Measurements from ENCODE around the gene TPSAB1. TPM values are rescaled to one million over a fixed set of nuclear protein-coding genes. Genes with fewer than 3 reads are reported as not detected.
"Not testable (repeated sequence)": the region's sequence is repeated elsewhere in the genome, so short reads cannot be mapped to it uniquely, and the experiment has no call there.

The TPSAB1 gene
- total RNA-seq, 1 experiment from 2014 or later = 0.25 TPM

- Histone ChIP-seq H3K27ac (ENCODE audit: low read depth, low read length) (no peak overlapping the region), H3K4me3 (replicated peaks in 1 of 2; ENCODE audit: low read depth in 1 of 2, low read length in 2 of 2) (no peak overlapping the region), H3K27me3 (ENCODE audit: insufficient read depth, low read length) (no peaks in the 10 kb centered on the region), H3K9me2 (ENCODE audit: insufficient read depth) (no peaks in the 10 kb centered on the region), H3K9ac (ENCODE audit: low read length) (no peak overlapping the region), H3K4me2 (ENCODE audit: low read length) (no peak overlapping the region), H4K20me1 (ENCODE audit: insufficient read depth) (no peaks in the 10 kb centered on the region), H3K36me3 (ENCODE audit: control insufficient read depth in 1 of 2, insufficient read depth in 2 of 2, low read length in 2 of 2) (no peaks in the 10 kb centered on the region), H2AFZ (ENCODE audit: low read depth, low read length, poor library complexity, severe bottlenecking) (no peak overlapping the region), H3K79me2 (ENCODE audit: insufficient read depth, low read length) (no peaks in the 10 kb centered on the region), H3K4me1 (ENCODE audit: control insufficient read depth in 1 of 2, insufficient read depth in 2 of 2, low read length in 2 of 2) (peaks cover 4 to 5% of the 10 kb centered on the region in 2 experiments; a peak in 3 of 4 replicates), H3K9me3 (ENCODE audit: control insufficient read depth in 1 of 2, insufficient read depth in 1 of 2, low read depth in 1 of 2, low read length in 2 of 2) (no peaks in the 10 kb centered on the region)
- ChIA-PET CTCF (no interaction called here), POLR2A (no interaction called here), RAD21 (ENCODE audit: low non-redundant PET in 1 of 2, low total read pairs in 2 of 2, uncharacterized antibody in 2 of 2, unreplicated experiment in 2 of 2) (interaction anchor here in 1 of 2 experiments (0.7 kb wide), 1 partner anchor 16 kb away, joined by 3 read pairs; no protein-coding TSS in a partner anchor)
- no TSS peak for BruUV-seq (replicated peaks)
- intact Hi-C loops (cut with micrococcal nuclease) = no loop called here
- DNase-seq (ENCODE audit: low read depth, low spot score) (no peak), ATAC-seq (0 out of 2 replicates have a peak, but pooled peaks have one; percentile 11)
- TF ChIP-seq ELF1 (IDR thresholded peaks at IDR 0.05; ENCODE audit: borderline replicate concordance, low read depth) (no peak), ATF3 (IDR thresholded peaks at IDR 0.05) (no peak), EZH2phosphoT487 (IDR thresholded peaks at IDR 0.05; ENCODE audit: borderline replicate concordance) (no peak), CEBPB (IDR thresholded peaks at IDR 0.05; ENCODE audit: low read depth) (no peak), EGR1 (IDR thresholded peaks at IDR 0.05; ENCODE audit: low read depth) (no peak), SP1 (IDR thresholded peaks at IDR 0.05; ENCODE audit: low read depth) (no peak), CTCF (IDR thresholded peaks at IDR 0.05 in 2 of 3, conservative IDR thresholded peaks at IDR 0.05 in 1 of 3; ENCODE audit: borderline replicate concordance in 1 of 3, insufficient read depth in 1 of 3, low read depth in 2 of 3, low read length in 2 of 3) (no peak), POLR2A (IDR thresholded peaks at IDR 0.05; ENCODE audit: borderline replicate concordance, extremely low read depth, insufficient read depth, insufficient read length) (no peak), JUND (IDR thresholded peaks at IDR 0.05) (no peak), SIN3A (IDR thresholded peaks at IDR 0.05; ENCODE audit: low read depth) (no peak), EZH2 (IDR thresholded peaks at IDR 0.05) (no peak), FOSL1 (IDR thresholded peaks at IDR 0.05; ENCODE audit: low read depth) (no peak)
Measured at GRCh38 chr16:1271380-1271723, 30.8 kb downstream of the TPSAB1 start.

- H3K27me3 ChIP-seq (ENCODE audit: insufficient read depth, low read length); intact Hi-C loops (cut with micrococcal nuclease); H2AFZ ChIP-seq (ENCODE audit: low read depth, low read length, poor library complexity, severe bottlenecking); H3K9me3 ChIP-seq (ENCODE audit: control insufficient read depth in 1 of 2, insufficient read depth in 1 of 2, low read depth in 1 of 2, low read length in 2 of 2); H3K4me3 ChIP-seq (replicated peaks in 1 of 2; ENCODE audit: low read depth in 1 of 2, low read length in 2 of 2); H3K4me2 ChIP-seq (ENCODE audit: low read length); H3K9ac ChIP-seq (ENCODE audit: low read length); POLR2A ChIA-PET; H3K79me2 ChIP-seq (ENCODE audit: insufficient read depth, low read length); H3K27ac ChIP-seq (ENCODE audit: low read depth, low read length); H3K9me2 ChIP-seq (ENCODE audit: insufficient read depth); DNase-seq (ENCODE audit: low read depth, low spot score); H4K20me1 ChIP-seq (ENCODE audit: insufficient read depth); CTCF ChIA-PET; H3K4me1 ChIP-seq (ENCODE audit: control insufficient read depth in 1 of 2, insufficient read depth in 2 of 2, low read length in 2 of 2); H3K36me3 ChIP-seq (ENCODE audit: control insufficient read depth in 1 of 2, insufficient read depth in 2 of 2, low read length in 2 of 2); BruUV-seq (replicated peaks): not testable (repeated sequence)
- RAD21 ChIA-PET (ENCODE audit: low non-redundant PET in 1 of 2, low total read pairs in 2 of 2, uncharacterized antibody in 2 of 2, unreplicated experiment in 2 of 2) = interaction anchor here in 1 of 2 experiments (0.7 kb wide), 1 partner anchor 17 kb away, joined by 3 read pairs; no protein-coding TSS in a partner anchor
- 0 out of 2 replicates have a peak, but pooled peaks have one; percentile 28 for ATAC-seq
Measured at GRCh38 chr16:1271724-1272413, 31.4 kb downstream of the TPSAB1 start.

Data from HCT116 (cell line).